SU-DHL-6 (cell line): ENCODE measurements around the gene RTP2.

Experiments
- H2AFZ ChIP-seq: fragments of 200-600 bp; sonication (generic); 2 replicates; pipeline ENCODE4 v1.6.1; 2014; ENCODE audit warnings: low read depth, mild to moderate bottlenecking, moderate library complexity, mixed read lengths, antibody characterized with exemption, low read length; ENCODE audit not compliant: severe bottlenecking
- H3F3A ChIP-seq: fragments of 200-600 bp; shearing (Covaris generic); 2 replicates; pipeline ENCODE4 v1.6.0; 2016; ENCODE audit warnings: antibody characterized with exemption, mild to moderate bottlenecking; ENCODE audit not compliant: insufficient read depth
- H3K27ac ChIP-seq: fragments of 200-600 bp; sonication (generic); 2 replicates; pipeline ENCODE4 v1.5.1; 2016; ENCODE audit warnings: low read depth, mild to moderate bottlenecking, low read length, moderate library complexity, mixed read lengths
- H3K27me3 ChIP-seq: fragments of 200-600 bp; sonication (generic), shearing (Covaris generic); 2 replicates; pipeline ENCODE4 v1.6.0; 2014; ENCODE audit warnings: mild to moderate bottlenecking, low read length
- H3K36me3 ChIP-seq: fragments of 200-600 bp; sonication (generic); 2 replicates; pipeline ENCODE4 v1.6.1; 2014; ENCODE audit warnings: mild to moderate bottlenecking, low read length, mixed read lengths
- H3K4me2 ChIP-seq: fragments of 300-600, 200-600 bp; shearing (Covaris generic), sonication (generic); 2 replicates; pipeline ENCODE4 v1.6.0; 2014; ENCODE audit warnings: low read length, low read depth, mild to moderate bottlenecking; ENCODE audit not compliant: poor library complexity, severe bottlenecking
- H3K4me3 ChIP-seq: fragments of 200-600 bp; sonication (generic); 2 replicates; pipeline ENCODE4 v1.5.1; 2014; ENCODE audit warnings: antibody characterized with exemption, low read length, mild to moderate bottlenecking, mixed read lengths; ENCODE audit not compliant: insufficient read depth, poor library complexity, severe bottlenecking
- H3K79me2 ChIP-seq: fragments of 200-600 bp; sonication (generic); 2 replicates; pipeline ENCODE4 v1.6.1; 2014; ENCODE audit warnings: mild to moderate bottlenecking, low read length, moderate library complexity; ENCODE audit not compliant: insufficient read depth
- H3K9ac ChIP-seq: fragments of 200-600 bp; sonication (generic); 2 replicates; pipeline ENCODE4 v1.7.0; 2014; ENCODE audit warnings: mild to moderate bottlenecking, low read length
- H3K9me2 ChIP-seq: fragments of 200-600 bp; sonication (generic); replicated peaks from 2 replicates; pipeline ENCODE4 v1.6.1; 2014; ENCODE audit warnings: low read length; ENCODE audit not compliant: insufficient read depth
- H3K9me3 ChIP-seq: fragments of 200-600 bp; sonication (generic); 2 replicates; pipeline ENCODE4 v1.6.1; 2014; ENCODE audit warnings: low read length, mixed read lengths; ENCODE audit not compliant: insufficient read depth
- H4K20me1 ChIP-seq: fragments of 200-600 bp; sonication (generic); 2 replicates; pipeline ENCODE4 v1.6.1; 2014; ENCODE audit warnings: low read depth, mild to moderate bottlenecking, antibody characterized with exemption, low read length, moderate library complexity, mixed read lengths
- CTCF ChIP-seq: fragments of 200-600 bp; sonication (generic); IDR thresholded peaks from one replicate; pipeline ENCODE4 v1.5.1; 2017; ENCODE audit warnings: antibody characterized with exemption, mild to moderate bottlenecking, low read length, moderate library complexity; ENCODE audit not compliant: insufficient read depth, poor library complexity, severe bottlenecking
- EZH2phosphoT487 ChIP-seq: fragments of 200-600 bp; sonication (generic), shearing (Covaris generic); conservative IDR thresholded peaks from 2 replicates; pipeline ENCODE4 v1.6.1; 2018; ENCODE audit warnings: mild to moderate bottlenecking, antibody characterized with exemption, low read length, moderate library complexity, mixed read lengths

The RTP2 gene

GRCh38 chr3:187694801-187695200 is 7.6 kb downstream of the RTP2 start:
- H4K20me1 ChIP-seq = no peaks in the 10 kb centered on the region
- H3K4me3 ChIP-seq = no peak overlapping the region
- H3F3A ChIP-seq = no peaks in the 10 kb centered on the region
- H3K9ac ChIP-seq = no peak overlapping the region
- no peak for TF ChIP-seq CTCF
- TF ChIP-seq EZH2phosphoT487 = no peak
- no peak overlapping the region for H3K4me2 ChIP-seq
- no peak overlapping the region for H3K27ac ChIP-seq
- H3K9me2 ChIP-seq = no peaks in the 10 kb centered on the region
- H3K36me3 ChIP-seq = no peaks in the 10 kb centered on the region
- H3K9me3 ChIP-seq = no peaks in the 10 kb centered on the region
- no peaks in the 10 kb centered on the region for H3K27me3 ChIP-seq
- no peak overlapping the region for H2AFZ ChIP-seq
- H3K79me2 ChIP-seq = no peaks in the 10 kb centered on the region

DNA sequence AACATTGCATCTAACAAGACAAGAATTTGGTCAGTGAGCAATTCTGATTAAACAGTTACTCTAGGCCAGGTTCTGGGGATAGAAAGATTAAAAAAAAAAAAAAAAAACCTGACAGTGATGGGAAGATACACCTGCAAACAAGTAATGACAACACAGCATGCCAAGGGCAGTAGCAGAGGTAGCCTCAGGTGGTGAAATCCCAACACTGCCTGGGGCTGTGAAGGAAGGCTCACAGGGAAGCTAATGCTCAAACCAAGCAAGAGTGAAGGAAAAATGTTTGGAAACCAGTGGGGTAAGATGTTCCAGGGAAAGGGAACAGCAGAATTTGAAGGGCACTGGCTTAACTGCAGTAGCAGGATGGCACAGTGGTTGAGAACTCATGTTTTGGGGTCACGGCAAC is 8.9 kb downstream of the RTP2 start:
- Histone ChIP-seq H3K27me3 (no peaks in the 10 kb centered on the region), H3K27ac (no peak overlapping the region), H3K9ac (no peak overlapping the region), H4K20me1 (no peaks in the 10 kb centered on the region), H3K4me3 (no peak overlapping the region), H3K9me3 (no peaks in the 10 kb centered on the region), H3K79me2 (no peaks in the 10 kb centered on the region), H3K9me2 (no peaks in the 10 kb centered on the region), H3K36me3 (no peaks in the 10 kb centered on the region), H3F3A (no peaks in the 10 kb centered on the region), H2AFZ (no peak overlapping the region), H3K4me2 (no peak overlapping the region)
- TF ChIP-seq EZH2phosphoT487 = no peak

DNA sequence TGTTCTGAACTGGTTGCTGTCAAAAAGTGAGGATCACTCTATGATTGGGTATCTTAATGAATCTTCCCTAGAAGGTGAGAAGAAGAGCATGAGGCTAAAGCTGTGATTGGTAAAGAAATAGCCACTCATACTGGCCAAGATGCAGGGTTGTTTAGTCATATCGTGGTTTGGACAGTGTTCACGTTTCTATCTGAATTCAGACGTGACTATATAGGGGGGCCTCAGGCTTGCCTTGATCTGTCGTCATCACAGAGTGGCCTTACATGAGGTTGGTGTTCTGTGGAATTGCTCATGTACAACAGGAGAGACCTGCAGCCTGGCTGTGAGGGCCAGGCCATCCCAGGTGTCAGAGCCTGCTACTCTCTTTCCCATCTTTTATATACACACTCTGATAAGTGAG is 12.4 kb downstream of the RTP2 start:
- Histone ChIP-seq H3K9me2 (no peaks in the 10 kb centered on the region), H3K27ac (no peak overlapping the region), H3K79me2 (no peaks in the 10 kb centered on the region), H3F3A (no peaks in the 10 kb centered on the region), H2AFZ (no peak overlapping the region), H3K9me3 (no peaks in the 10 kb centered on the region), H4K20me1 (no peaks in the 10 kb centered on the region), H3K4me2 (no peak overlapping the region), H3K36me3 (no peaks in the 10 kb centered on the region), H3K27me3 (no peaks in the 10 kb centered on the region), H3K4me3 (no peak overlapping the region), H3K9ac (no peak overlapping the region)
- TF ChIP-seq EZH2phosphoT487 (no peak), CTCF (no peak)

GRCh38 chr3:187686621-187687273 is 15.6 kb downstream of the RTP2 start:
- Histone ChIP-seq H3K9ac (no peak overlapping the region), H3K9me3 (no peaks in the 10 kb centered on the region), H3K4me3 (no peak overlapping the region), H3K79me2 (no peaks in the 10 kb centered on the region), H3K36me3 (no peaks in the 10 kb centered on the region), H4K20me1 (no peaks in the 10 kb centered on the region), H3K27me3 (no peaks in the 10 kb centered on the region), H3K9me2 (no peaks in the 10 kb centered on the region), H3K27ac (no peak overlapping the region), H2AFZ (no peak overlapping the region), H3F3A (no peaks in the 10 kb centered on the region), H3K4me2 (no peak overlapping the region)
- TF ChIP-seq CTCF (no peak), EZH2phosphoT487 (no peak)
